Measurements from ENCODE around the gene PAF1. TPM values are rescaled to one million over a fixed set of nuclear protein-coding genes. Genes with fewer than 3 reads are reported as not detected.

Gene PAF1
- polyA plus RNA-seq, 1 donor (not counting 4 experiments of a cell fraction or from before 2014, with no cell fraction given) = 39.4 TPM

DNA sequence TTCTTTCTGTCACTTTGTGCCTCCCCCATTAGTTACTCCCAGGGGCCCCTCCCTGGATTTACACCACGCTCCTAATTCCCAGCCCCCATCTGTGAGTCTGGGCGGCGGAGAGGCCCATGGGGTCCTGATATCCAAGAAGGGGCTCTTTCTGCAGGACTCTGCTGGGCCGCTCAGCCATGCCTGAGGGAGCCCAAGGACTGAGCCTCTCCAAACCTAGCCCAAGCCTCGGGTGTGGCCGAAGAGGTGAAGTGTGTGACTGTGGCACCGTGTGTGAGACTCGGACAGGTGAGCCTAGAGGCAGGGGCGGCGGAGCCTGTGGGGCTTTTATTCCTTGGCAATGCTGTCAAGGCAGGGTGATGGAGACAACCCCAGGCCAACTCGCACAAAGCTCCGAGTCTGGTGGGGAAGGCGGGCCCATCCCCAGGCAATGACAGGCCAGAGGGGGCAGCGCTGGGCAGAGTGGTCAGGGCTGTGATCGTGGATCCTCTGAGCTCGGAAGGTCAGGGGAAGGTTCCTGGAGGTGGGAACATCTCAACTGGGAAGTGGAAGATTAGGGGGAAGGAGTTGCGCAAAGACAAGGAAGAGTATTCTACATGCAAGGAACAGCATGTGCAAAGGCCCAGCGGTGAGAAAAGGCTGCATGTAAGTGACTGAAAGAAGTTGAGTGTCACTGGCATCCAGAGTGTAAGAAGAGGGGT lies 23.2 kb upstream of the PAF1 start:
- Histone ChIP-seq H3K4me3 (ENCODE audit: control insufficient read depth in 2 of 3, extremely low read depth in 1 of 3, insufficient read depth in 2 of 3, low read depth in 1 of 3, low read length in 3 of 3) (peak overlapping the region; percentile 67 to 88 (median 68)), H3K4me1 (ENCODE audit: control insufficient read depth, extremely low read depth, insufficient read depth, low read length) (peaks cover 20% of the 10 kb centered on the region), H3K79me2 (ENCODE audit: control insufficient read depth, insufficient read depth, low read length) (peaks cover 1% of the 10 kb centered on the region), H3K36me3 (ENCODE audit: control insufficient read depth in 2 of 2, extremely low read depth in 1 of 2, insufficient read depth in 2 of 2, low read length in 2 of 2) (peaks cover 5 to 12% of the 10 kb centered on the region in 2 experiments), H3K9ac (ENCODE audit: control insufficient read depth, extremely low read depth, insufficient read depth, low read length) (peak overlapping the region; percentile 78), H3K27me3 (ENCODE audit: control insufficient read depth, extremely low read depth, insufficient read depth, low read length) (no peaks in the 10 kb centered on the region), H3K4me2 (ENCODE audit: control insufficient read depth, extremely low read depth, insufficient read depth, low read depth, low read length) (peak overlapping the region; percentile 83), H3K27ac (ENCODE audit: control insufficient read depth, insufficient read depth, low read length) (no peak overlapping the region), H4K20me1 (ENCODE audit: control insufficient read depth, extremely low read depth, insufficient read depth, low read length) (no peaks in the 10 kb centered on the region), H3K9me1 (ENCODE audit: control insufficient read depth, extremely low read depth, insufficient read depth, low read length) (no peaks in the 10 kb centered on the region), H2AFZ (ENCODE audit: control insufficient read depth, low read length) (peak overlapping the region; percentile 19), H3K9me3 (ENCODE audit: control insufficient read depth, low read depth, low read length) (no peaks in the 10 kb centered on the region)
- dilution Hi-C loops (cut with MboI; ENCODE audit: extremely low pct_ligation_motif_present, low sequenced_read_pairs) = no loop called here
- FAIRE-seq = no peak
- TF ChIP-seq CTCF (optimal IDR thresholded peaks at IDR 0.05 in 1 of 3, IDR thresholded peaks at IDR 0.05 in 1 of 3, conservative IDR thresholded peaks at IDR 0.05 in 1 of 3; ENCODE audit: extremely low read depth in 1 of 3, insufficient read depth in 2 of 3, low read length in 3 of 3) = peak in 2 of 3 experiments; percentile 7 to 36
- no peak for TF ChIP-seq EZH2 (IDR thresholded peaks at IDR 0.05; ENCODE audit: low read length)
- DNase-seq (ENCODE audit: low read depth, low spot score) = no peak

GRCh38 chr19:39413272-39413910 lies 22.5 kb upstream of the PAF1 start:
- Histone ChIP-seq H3K9me3 (ENCODE audit: control insufficient read depth, low read depth, low read length) (no peaks in the 10 kb centered on the region), H3K9ac (ENCODE audit: control insufficient read depth, extremely low read depth, insufficient read depth, low read length) (peak overlapping the region; percentile 78), H3K4me2 (ENCODE audit: control insufficient read depth, extremely low read depth, insufficient read depth, low read depth, low read length) (peak overlapping the region; percentile 83), H3K9me1 (ENCODE audit: control insufficient read depth, extremely low read depth, insufficient read depth, low read length) (no peaks in the 10 kb centered on the region), H3K27ac (ENCODE audit: control insufficient read depth, insufficient read depth, low read length) (peak overlapping the region; percentile 44), H2AFZ (ENCODE audit: control insufficient read depth, low read length) (peak overlapping the region; percentile 19), H3K4me3 (ENCODE audit: control insufficient read depth in 2 of 3, extremely low read depth in 1 of 3, insufficient read depth in 2 of 3, low read depth in 1 of 3, low read length in 3 of 3) (peak overlapping the region; percentile 67 to 88 (median 68)), H3K79me2 (ENCODE audit: control insufficient read depth, insufficient read depth, low read length) (peaks cover 7% of the 10 kb centered on the region), H3K36me3 (ENCODE audit: control insufficient read depth in 2 of 2, extremely low read depth in 1 of 2, insufficient read depth in 2 of 2, low read length in 2 of 2) (peaks cover 3 to 10% of the 10 kb centered on the region in 2 experiments), H3K4me1 (ENCODE audit: control insufficient read depth, extremely low read depth, insufficient read depth, low read length) (peaks cover 20% of the 10 kb centered on the region), H4K20me1 (ENCODE audit: control insufficient read depth, extremely low read depth, insufficient read depth, low read length) (no peaks in the 10 kb centered on the region), H3K27me3 (ENCODE audit: control insufficient read depth, extremely low read depth, insufficient read depth, low read length) (no peaks in the 10 kb centered on the region)
- TF ChIP-seq CTCF (optimal IDR thresholded peaks at IDR 0.05 in 1 of 3, IDR thresholded peaks at IDR 0.05 in 1 of 3, conservative IDR thresholded peaks at IDR 0.05 in 1 of 3; ENCODE audit: extremely low read depth in 1 of 3, insufficient read depth in 2 of 3, low read length in 3 of 3) (no peak), EZH2 (IDR thresholded peaks at IDR 0.05; ENCODE audit: low read length) (no peak)
- dilution Hi-C loops (cut with MboI; ENCODE audit: extremely low pct_ligation_motif_present, low sequenced_read_pairs) = no loop called here
- no peak for FAIRE-seq
- DNase-seq (ENCODE audit: low read depth, low spot score) = no peak

Measured in keratinocyte (primary cell).